Neuron (in vitro differentiated cells): Measurements from ENCODE around the gene LAMB4.

ENCODE experiments used
- H2AFZ ChIP-seq: one replicate; pipeline ENCODE4 v1.6.1; 2013; ENCODE audit warnings: low read depth, mild to moderate bottlenecking, inconsistent platforms, low read length, moderate library complexity
- H3K27me3 ChIP-seq: one replicate; pipeline ENCODE4 v1.6.1; 2013; ENCODE audit warnings: low read length; ENCODE audit not compliant: insufficient read depth
- H3K36me3 ChIP-seq: one replicate; pipeline ENCODE4 v1.6.1; 2013; ENCODE audit warnings: low read length; ENCODE audit not compliant: insufficient read depth
- H3K4me1 ChIP-seq: one replicate; pipeline ENCODE4 v1.6.1; 2013; ENCODE audit warnings: low read length; ENCODE audit not compliant: insufficient read depth
- H3K4me3 ChIP-seq: 2 replicates; pipeline ENCODE4 v1.5.1; 2013; ENCODE audit warnings: mild to moderate bottlenecking, low read length, moderate library complexity
- H3K9me3 ChIP-seq: one replicate; pipeline ENCODE4 v1.6.1; 2013; ENCODE audit warnings: low read length

Gene LAMB4

DNA sequence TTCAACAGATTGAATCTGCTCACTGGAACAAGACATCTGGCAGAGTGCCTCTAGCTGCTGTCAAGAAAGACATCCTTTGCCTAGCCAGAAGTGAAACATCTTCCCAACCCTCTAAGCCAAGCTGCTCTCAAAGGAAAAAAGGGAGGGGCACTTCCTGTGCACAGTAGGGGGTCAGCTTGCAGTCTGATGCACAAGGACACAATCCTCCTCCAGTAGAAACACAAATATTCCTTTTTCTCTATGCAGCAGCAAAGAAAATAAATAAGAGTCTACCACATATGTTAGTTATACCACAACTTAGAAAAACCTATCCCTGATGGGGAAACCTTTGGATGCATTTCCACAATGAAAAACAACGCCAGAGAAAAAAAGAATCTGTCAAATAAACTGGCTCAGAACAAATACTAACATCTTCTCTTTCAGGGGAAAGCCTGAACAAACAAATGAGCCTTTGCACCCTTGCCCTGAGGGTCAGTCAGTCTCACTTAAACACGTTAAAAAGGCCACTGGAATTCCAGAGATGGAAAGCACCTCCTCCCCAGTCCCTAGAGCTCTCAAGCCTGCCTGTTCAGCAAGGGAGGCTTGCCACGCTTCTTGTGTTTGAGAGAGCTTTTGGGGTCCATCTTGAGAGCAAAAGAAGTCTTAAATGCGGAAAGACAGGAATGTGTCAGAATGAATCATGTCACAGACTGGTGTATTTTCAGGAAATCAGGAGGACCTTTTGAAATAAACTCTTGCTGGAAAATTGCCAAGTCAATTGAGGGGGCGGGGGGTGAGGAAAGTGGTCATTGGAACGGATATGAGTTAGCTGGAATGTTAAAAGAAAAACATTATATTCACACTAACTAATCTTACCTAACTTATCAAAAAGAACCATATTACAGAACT, 134.7 kb downstream of the LAMB4 start:
- Histone ChIP-seq H3K27me3 (no peaks in the 10 kb centered on the region), H3K9me3 (no peaks in the 10 kb centered on the region), H2AFZ (peak overlapping the region; percentile 31), H3K36me3 (no peaks in the 10 kb centered on the region), H3K4me1 (peaks cover 28% of the 10 kb centered on the region), H3K4me3 (no peak overlapping the region)

DNA sequence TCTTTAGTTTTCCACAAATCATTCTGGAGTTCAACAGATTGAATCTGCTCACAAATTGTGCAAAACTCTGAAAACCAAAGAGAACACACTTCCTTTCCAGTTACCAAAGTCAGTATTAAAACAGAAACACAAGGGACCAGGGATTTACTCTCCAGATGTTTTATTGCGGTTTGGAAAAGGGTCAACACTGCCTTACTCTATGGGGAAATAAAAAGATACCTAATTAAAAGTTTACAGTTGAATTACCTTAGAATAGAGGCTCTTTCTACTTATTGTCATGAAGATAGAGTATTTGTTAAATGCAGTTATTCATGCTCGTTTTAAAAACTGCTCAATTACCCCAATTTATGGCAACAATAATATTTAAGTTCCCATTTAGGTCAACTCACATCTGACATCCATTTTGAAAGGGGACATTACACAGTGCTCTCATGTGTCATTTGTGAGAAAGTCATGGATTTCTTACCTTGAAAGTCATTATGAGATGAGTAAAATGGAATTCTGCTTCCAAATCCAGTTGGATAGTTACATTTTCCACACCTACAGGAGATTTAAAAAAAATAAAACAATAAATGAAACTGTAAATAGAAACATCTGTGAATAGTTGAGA, 135.6 kb downstream of the LAMB4 start:
- Histone ChIP-seq H2AFZ (no peak overlapping the region), H3K36me3 (no peaks in the 10 kb centered on the region), H3K4me3 (no peak overlapping the region), H3K9me3 (no peaks in the 10 kb centered on the region), H3K4me1 (peaks cover 28% of the 10 kb centered on the region), H3K27me3 (no peaks in the 10 kb centered on the region)

DNA sequence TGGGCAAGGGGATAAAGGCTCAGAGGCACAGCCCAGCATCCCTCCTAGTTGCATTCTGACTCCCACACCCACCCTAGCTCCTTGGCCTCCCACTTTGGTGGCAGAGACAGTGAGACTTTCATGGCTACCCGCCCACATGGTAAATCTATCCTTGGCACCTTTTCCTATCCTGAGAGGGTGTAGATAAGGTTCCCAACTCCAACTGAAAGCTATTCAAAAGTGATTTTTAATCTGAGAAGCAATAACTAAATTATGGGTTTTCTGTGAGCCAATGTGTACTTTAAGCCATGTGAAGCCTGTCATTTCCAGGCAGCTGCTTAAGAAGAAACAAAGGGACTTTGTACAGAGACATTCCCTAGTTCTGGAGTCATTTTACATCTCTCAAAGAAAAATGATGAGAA, 136.3 kb downstream of the LAMB4 start:
- H3K4me1 ChIP-seq: peaks cover 28% of the 10 kb centered on the region
- no peak overlapping the region for H2AFZ ChIP-seq
- no peaks in the 10 kb centered on the region for H3K9me3 ChIP-seq
- no peaks in the 10 kb centered on the region for H3K36me3 ChIP-seq
- H3K27me3 ChIP-seq: no peaks in the 10 kb centered on the region
- no peak overlapping the region for H3K4me3 ChIP-seq

DNA sequence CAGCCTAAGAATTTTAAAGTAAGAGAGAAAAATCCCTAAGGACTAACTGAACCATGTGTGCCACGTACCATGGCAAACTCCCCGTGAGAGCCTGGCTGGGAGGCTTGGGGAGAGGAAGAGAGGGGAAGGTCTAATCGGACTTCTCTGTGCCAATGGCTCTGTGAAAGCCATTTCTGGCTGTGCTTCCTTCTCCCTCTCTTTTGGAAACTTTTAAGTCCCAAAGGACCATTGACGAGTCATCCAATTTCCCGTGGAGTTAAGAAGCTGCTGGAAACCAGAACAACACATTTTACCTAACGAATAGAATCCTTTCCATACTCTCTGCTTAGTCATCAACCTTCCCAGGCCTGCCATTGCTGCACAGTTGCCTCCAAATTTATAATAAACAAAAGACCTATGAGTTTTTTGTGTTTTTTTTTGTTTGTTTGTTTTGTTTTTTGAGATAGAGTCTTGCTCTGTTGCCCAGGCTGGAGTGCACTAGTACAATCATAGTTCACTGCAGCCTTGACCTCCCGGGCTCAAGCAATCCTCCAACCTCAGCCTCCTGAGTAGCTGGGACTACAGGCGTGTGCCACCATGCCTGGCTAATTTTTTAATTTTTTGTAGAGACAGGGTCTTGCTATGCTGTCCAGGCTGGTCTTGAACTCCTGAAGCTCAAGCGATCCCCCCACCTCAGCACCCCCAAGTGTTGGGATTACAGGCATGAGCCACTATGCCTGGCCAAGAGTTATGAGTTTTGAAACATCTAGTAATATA, 140.4 kb downstream of the LAMB4 start:
- Histone ChIP-seq H2AFZ (no peak overlapping the region), H3K9me3 (no peaks in the 10 kb centered on the region), H3K27me3 (no peaks in the 10 kb centered on the region), H3K4me1 (peaks cover 11% of the 10 kb centered on the region), H3K4me3 (no peak overlapping the region), H3K36me3 (no peaks in the 10 kb centered on the region)

DNA sequence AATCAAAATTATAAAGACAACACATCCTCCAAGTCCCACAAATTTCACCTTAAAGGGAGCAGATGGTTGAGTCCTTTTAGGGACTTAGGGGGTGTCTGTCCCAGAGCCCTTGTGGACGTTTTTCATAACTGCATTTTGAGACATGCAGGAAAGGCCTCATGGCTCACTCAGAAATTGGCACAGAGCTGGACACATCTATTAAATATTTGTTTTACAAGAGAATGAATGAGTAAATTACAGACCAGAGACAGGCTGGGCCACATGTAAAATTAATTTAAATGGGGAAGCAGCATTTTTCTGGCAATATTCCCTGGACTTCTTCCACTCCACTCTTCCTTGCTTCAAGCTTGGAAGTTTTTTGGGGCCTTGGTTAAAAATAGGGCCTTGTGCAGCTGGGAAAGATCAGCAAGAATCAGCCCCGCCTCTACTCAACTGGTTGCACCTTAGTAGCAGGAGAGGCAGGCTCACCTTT, 147.2 kb downstream of the LAMB4 start:
- H2AFZ ChIP-seq: no peak overlapping the region
- no peak overlapping the region for H3K4me3 ChIP-seq
- no peaks in the 10 kb centered on the region for H3K27me3 ChIP-seq
- no peaks in the 10 kb centered on the region for H3K36me3 ChIP-seq
- H3K4me1 ChIP-seq: peaks cover 5% of the 10 kb centered on the region
- no peaks in the 10 kb centered on the region for H3K9me3 ChIP-seq

DNA sequence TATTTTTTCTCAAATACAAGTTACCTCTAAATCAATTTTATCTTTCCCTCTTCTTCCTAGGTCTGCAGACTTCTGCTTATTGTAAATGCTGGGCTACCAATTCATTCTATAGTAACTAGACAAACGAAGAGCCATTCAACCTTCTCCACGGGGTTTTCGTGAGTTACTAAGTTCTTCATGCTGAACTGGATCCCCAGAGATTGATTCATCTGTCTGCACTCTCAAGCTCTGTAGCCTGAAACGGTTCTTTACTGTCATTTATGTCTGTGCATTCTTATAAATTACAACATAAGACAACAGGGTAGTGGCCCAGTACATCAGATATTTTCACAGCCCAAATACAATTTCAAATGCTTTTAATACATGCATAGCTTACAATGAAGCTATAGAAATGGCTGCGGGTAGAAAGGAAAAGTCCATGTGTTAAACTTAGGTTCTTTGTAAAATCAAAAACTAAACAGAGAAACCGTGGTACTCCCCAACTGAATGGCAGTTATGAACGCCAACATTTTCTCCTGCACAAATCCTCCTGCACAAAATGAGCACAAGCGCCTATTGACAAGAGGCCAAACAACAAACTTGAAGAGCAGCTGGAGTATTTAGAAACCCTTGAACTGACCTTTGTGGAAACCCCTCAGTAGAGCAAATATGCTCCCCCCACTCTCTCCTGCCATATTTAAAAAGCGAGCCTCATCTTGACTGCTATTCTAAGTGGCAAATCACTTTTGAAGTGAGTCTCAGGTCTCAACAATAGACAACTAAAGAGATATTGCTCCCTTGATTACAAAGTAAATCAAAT, 147.9 kb downstream of the LAMB4 start:
- H3K4me1 ChIP-seq: peaks cover 5% of the 10 kb centered on the region
- no peak overlapping the region for H3K4me3 ChIP-seq
- no peak overlapping the region for H2AFZ ChIP-seq
- no peaks in the 10 kb centered on the region for H3K27me3 ChIP-seq
- H3K9me3 ChIP-seq: no peaks in the 10 kb centered on the region
- no peaks in the 10 kb centered on the region for H3K36me3 ChIP-seq

DNA sequence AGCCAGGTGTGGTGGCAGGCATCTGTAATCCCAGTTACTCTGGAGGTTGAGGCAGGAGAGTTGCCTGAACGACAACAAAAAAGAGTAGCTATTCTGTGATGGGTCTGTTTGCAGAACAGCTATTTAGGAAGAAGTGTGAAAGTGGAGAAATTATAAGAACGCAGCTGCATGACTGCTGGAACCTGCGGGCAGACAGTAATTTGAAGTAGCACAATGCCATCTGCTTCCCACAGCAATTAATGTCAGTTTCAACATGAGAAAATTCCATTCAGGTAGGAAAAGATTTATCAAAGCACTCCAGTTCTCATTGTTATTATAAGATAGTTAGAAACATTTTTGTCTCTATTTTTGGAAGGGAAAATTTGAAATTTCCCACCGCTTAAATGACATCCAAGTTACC, 148.7 kb downstream of the LAMB4 start:
- Histone ChIP-seq H3K27me3 (no peaks in the 10 kb centered on the region), H2AFZ (no peak overlapping the region), H3K36me3 (no peaks in the 10 kb centered on the region), H3K4me1 (peaks cover 5% of the 10 kb centered on the region), H3K4me3 (no peak overlapping the region), H3K9me3 (no peaks in the 10 kb centered on the region)

DNA sequence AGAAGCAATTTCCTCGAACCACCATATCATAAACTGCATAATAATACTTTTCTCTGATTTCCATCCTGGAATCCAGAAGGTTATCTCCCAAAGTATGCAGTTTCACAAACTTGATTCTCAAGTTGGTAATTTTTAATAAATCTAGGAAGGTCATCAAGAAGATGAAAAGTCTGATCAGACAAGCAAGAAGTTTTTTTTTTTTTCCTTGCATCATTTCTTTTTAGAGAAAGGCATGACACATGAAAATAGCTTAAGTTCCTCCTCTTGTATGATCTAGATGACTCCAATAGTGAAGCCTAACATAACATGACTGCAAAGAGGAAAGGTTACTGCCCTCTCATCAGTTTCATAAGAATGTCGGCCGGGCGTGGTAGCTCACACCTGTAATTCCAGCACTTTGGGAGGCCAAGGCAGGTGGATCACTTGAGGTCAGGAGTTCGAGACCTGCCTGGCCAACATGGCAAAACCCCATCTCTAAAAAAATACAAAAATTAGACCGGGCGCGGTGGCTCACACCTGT, 149.4 kb downstream of the LAMB4 start:
- H3K36me3 ChIP-seq: no peaks in the 10 kb centered on the region

DNA sequence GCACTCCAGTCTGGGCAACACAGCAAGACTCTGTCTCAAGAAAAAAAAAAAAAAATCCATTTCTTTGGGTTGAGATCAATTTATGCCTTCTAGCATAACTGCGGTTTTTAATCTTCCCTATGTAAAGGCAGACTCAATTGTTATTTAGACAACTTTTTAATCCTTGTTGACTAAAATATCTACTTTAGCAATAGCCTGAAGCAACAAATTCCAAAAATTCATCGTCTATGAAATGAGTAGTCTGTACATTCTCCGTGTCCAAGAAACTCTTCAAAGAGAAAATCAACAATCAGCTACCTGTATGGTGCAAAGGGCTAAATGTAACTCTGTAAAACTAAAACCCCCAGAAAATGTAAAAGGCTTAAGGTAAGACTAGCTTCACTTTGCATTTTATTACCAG, 150.0 kb downstream of the LAMB4 start:
- H3K36me3 ChIP-seq: no peaks in the 10 kb centered on the region
- H3K4me1 ChIP-seq: peaks cover 5% of the 10 kb centered on the region
- H3K9me3 ChIP-seq: no peaks in the 10 kb centered on the region
- H3K27me3 ChIP-seq: no peaks in the 10 kb centered on the region
- no peak overlapping the region for H3K4me3 ChIP-seq
- no peak overlapping the region for H2AFZ ChIP-seq

More for the DNA sequence above, 149.4 kb downstream of the LAMB4 start:
- H3K4me3 ChIP-seq: no peak overlapping the region
- peaks cover 5% of the 10 kb centered on the region for H3K4me1 ChIP-seq
- H2AFZ ChIP-seq: no peak overlapping the region
- no peaks in the 10 kb centered on the region for H3K27me3 ChIP-seq
- no peaks in the 10 kb centered on the region for H3K9me3 ChIP-seq

DNA sequence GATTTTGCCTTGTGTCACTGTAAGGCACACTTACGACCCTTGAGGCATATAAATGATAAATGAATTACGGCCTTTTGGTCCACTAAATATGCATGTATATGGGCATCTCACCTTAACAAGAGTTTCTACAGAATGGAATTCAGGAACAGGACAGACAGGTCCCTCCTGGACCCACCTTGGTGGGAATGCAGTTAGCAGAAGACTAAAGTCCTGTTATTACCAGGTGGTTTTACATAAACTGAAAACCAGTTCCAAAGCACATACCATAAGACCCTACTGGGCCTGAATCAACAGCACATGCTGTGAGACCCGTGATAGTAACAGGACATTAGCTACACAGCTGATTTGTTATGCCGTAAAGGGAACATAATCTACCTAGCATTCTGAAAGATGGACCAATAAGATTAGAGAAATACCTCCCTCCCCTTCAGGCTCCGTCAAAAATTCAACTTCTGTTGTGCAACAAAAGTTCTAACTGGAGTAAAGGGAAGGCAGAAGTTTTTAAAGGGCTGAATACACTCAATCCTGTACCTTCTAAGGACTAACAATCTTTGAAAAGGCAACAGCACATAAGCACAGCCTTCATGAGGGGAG, 151.2 kb downstream of the LAMB4 start:
- Histone ChIP-seq H3K9me3 (no peaks in the 10 kb centered on the region), H3K4me1 (peaks cover 5% of the 10 kb centered on the region), H3K4me3 (no peak overlapping the region), H3K36me3 (no peaks in the 10 kb centered on the region), H2AFZ (no peak overlapping the region), H3K27me3 (no peaks in the 10 kb centered on the region)

DNA sequence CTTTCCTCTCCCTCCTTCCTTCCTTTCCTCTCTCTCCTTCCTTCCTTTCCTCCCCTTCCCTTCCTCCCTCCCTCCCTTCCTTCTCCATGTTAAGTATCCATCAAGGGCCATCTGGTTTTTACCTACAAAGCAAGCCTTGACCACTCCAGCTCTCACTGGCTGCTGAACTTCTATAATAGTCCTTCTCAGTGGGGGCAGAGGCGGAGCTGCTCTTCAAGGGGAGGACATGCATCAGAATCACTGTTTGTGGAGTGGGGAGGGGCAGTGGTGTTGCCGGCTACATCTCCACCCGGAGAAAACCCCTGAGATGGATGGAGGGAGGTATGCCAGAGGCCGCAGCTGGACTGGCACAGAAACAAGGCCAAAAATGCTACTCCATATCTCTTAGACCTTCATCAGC, 153.1 kb downstream of the LAMB4 start:
- H2AFZ ChIP-seq: no peak overlapping the region
- no peak overlapping the region for H3K4me3 ChIP-seq
- H3K36me3 ChIP-seq: no peaks in the 10 kb centered on the region
- H3K4me1 ChIP-seq: no peaks in the 10 kb centered on the region
- H3K9me3 ChIP-seq: no peaks in the 10 kb centered on the region
- no peaks in the 10 kb centered on the region for H3K27me3 ChIP-seq

DNA sequence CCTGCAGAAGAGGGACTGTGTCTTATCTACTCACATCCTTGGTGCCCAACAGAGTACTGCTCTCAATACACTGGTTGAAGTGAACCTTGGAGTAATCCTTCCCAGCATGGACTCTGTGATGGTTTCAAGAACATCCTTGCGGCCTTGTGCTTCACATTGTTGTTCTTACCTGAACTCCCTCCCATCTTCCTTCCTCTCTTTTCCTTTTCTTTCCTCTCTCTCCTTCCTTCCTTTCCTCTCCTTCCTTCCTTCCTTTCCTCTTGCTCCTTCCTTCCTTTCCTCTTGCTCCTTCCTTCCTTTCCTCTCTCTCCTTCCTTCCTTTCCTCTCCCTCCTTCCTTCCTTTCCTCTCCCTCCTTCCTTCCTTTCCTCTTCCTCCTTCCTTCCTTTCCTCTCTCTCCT, 153.5 kb downstream of the LAMB4 start:
- H3K4me3 ChIP-seq: no peak overlapping the region
- H3K9me3 ChIP-seq: no peaks in the 10 kb centered on the region
- no peaks in the 10 kb centered on the region for H3K27me3 ChIP-seq
- H2AFZ ChIP-seq: no peak overlapping the region
- no peaks in the 10 kb centered on the region for H3K4me1 ChIP-seq
- no peaks in the 10 kb centered on the region for H3K36me3 ChIP-seq
